ENCODE data around the gene SERP1. TPM values are rescaled to one million over a fixed set of nuclear protein-coding genes. Genes with fewer than 3 reads are reported as not detected.

The SERP1 gene
- polyA plus RNA-seq, 2 donors: 36.1 to 99.0 TPM

- Histone ChIP-seq H3K4me1 (ENCODE audit: control insufficient read depth in 2 of 2, insufficient read depth in 2 of 2, low read length in 1 of 2) (no peaks in the 10 kb centered on the region), H3K4me3 (ENCODE audit: low read depth in 1 of 2, low read length in 2 of 2) (no peak overlapping the region), H3K36me3 (ENCODE audit: control insufficient read depth in 2 of 2, insufficient read depth in 2 of 2, low read length in 1 of 2) (no peaks in the 10 kb centered on the region), H3K9me3 (ENCODE audit: control insufficient read depth in 2 of 2, insufficient read depth in 1 of 2, low read depth in 1 of 2, low read length in 1 of 2) (peaks cover 0 to 7% of the 10 kb centered on the region in 2 donors), H3K27me3 (ENCODE audit: control insufficient read depth in 1 of 2, insufficient read depth in 2 of 2, low read length in 2 of 2) (no peaks in the 10 kb centered on the region), H3K27ac (ENCODE audit: low read depth in 2 of 2, low read length in 1 of 2) (no peak overlapping the region)
- WGBS, 2 donors: 54 to 56% methylated on average over 2 of the region's 2 CpGs
Measured at GRCh38 chr3:150497956-150498355, 48.3 kb downstream of the SERP1 start.

- Histone ChIP-seq H3K27me3 (ENCODE audit: control insufficient read depth in 1 of 2, insufficient read depth in 2 of 2, low read length in 2 of 2) (no peaks in the 10 kb centered on the region), H3K4me1 (ENCODE audit: control insufficient read depth in 2 of 2, insufficient read depth in 2 of 2, low read length in 1 of 2) (no peaks in the 10 kb centered on the region), H3K27ac (ENCODE audit: low read depth in 2 of 2, low read length in 1 of 2) (no peak overlapping the region), H3K9me3 (ENCODE audit: control insufficient read depth in 2 of 2, insufficient read depth in 1 of 2, low read depth in 1 of 2, low read length in 1 of 2) (peaks cover 0 to 2% of the 10 kb centered on the region in 2 donors), H3K4me3 (ENCODE audit: low read depth in 1 of 2, low read length in 2 of 2) (no peak overlapping the region), H3K36me3 (ENCODE audit: control insufficient read depth in 2 of 2, insufficient read depth in 2 of 2, low read length in 1 of 2) (no peaks in the 10 kb centered on the region)
- 2 to 8% methylated on average over 2 of the region's 2 CpGs for WGBS, 2 donors
Measured at GRCh38 chr3:150495563-150496168, 50.6 kb downstream of the SERP1 start.

GRCh38 chr3:150495149-150495548 lies 51.1 kb downstream of the SERP1 start:
- WGBS, 2 donors: 95 to 96% methylated on average over 1 of the region's 1 CpG
- H3K4me3 ChIP-seq (ENCODE audit: low read depth in 1 of 2, low read length in 2 of 2): no peak overlapping the region

GRCh38 chr3:150494411-150494977 lies 51.8 kb downstream of the SERP1 start:
- Histone ChIP-seq H3K36me3 (ENCODE audit: control insufficient read depth in 2 of 2, insufficient read depth in 2 of 2, low read length in 1 of 2) (no peaks in the 10 kb centered on the region), H3K4me1 (ENCODE audit: control insufficient read depth in 2 of 2, insufficient read depth in 2 of 2, low read length in 1 of 2) (no peaks in the 10 kb centered on the region), H3K9me3 (ENCODE audit: control insufficient read depth in 2 of 2, insufficient read depth in 1 of 2, low read depth in 1 of 2, low read length in 1 of 2) (no peaks in the 10 kb centered on the region), H3K27ac (ENCODE audit: low read depth in 2 of 2, low read length in 1 of 2) (no peak overlapping the region), H3K27me3 (ENCODE audit: control insufficient read depth in 1 of 2, insufficient read depth in 2 of 2, low read length in 2 of 2) (no peaks in the 10 kb centered on the region), H3K4me3 (ENCODE audit: low read depth in 1 of 2, low read length in 2 of 2) (no peak overlapping the region)
- WGBS, 2 donors: 91% methylated on average over 5 of the region's 5 CpGs

More at GRCh38 chr3:150495149-150495548, 51.1 kb downstream of the SERP1 start:
- Histone ChIP-seq H3K27me3 (ENCODE audit: control insufficient read depth in 1 of 2, insufficient read depth in 2 of 2, low read length in 2 of 2) (no peaks in the 10 kb centered on the region), H3K27ac (ENCODE audit: low read depth in 2 of 2, low read length in 1 of 2) (no peak overlapping the region), H3K4me1 (ENCODE audit: control insufficient read depth in 2 of 2, insufficient read depth in 2 of 2, low read length in 1 of 2) (no peaks in the 10 kb centered on the region), H3K9me3 (ENCODE audit: control insufficient read depth in 2 of 2, insufficient read depth in 1 of 2, low read depth in 1 of 2, low read length in 1 of 2) (no peaks in the 10 kb centered on the region), H3K36me3 (ENCODE audit: control insufficient read depth in 2 of 2, insufficient read depth in 2 of 2, low read length in 1 of 2) (no peaks in the 10 kb centered on the region)

Other genes starting within 250 kb of the SERP1 start
- 10 to 100 TPM; 10.3 to 27.5 TPM for gene TSC22D2, start 138.2 kb downstream of the SERP1 start, polyA plus RNA-seq
- 10 to 100 TPM; 50.4 to 63.7 TPM for gene EIF2A, start 291 bp upstream of the SERP1 start, polyA plus RNA-seq
- 10 to 100 TPM; 14.6 to 62.5 TPM for gene SELENOT, start 56.8 kb upstream of the SERP1 start, polyA plus RNA-seq
- gene ERICH6, start 157.4 kb upstream of the SERP1 start, polyA plus RNA-seq: not detected
- 10 to 100 TPM; 16.3 to 32.4 TPM for gene SIAH2, start 216.7 kb upstream of the SERP1 start, polyA plus RNA-seq

All from esophagus (tissue), 2 donors.